ENCODE data around the gene JPT2.
A peak's percentile ranks its signal among the peaks of the same experiment; 100 is the strongest.

The JPT2 gene

GRCh38 chr16:1688807-1689560, 10.9 kb downstream of the JPT2 start:
- H3K27ac ChIP-seq, result peak overlapping the region; percentile 87
- DNase-seq (ENCODE audit: low spot score), result peak; percentile 92
- ChIA-PET CTCF (interaction anchor here (0.6 to 3.7 kb wide), 2 partner anchors 17 to 137 kb away, joined by 4 to 17 read pairs; partner anchors contain the start of genes HAGH and MAPK8IP3), POLR2A (ENCODE audit: low non-redundant PET) (interaction anchor here (0.6 kb wide), 1 partner anchor 281 kb away, joined by 8 read pairs; no protein-coding TSS in a partner anchor)
- no peak for TF ChIP-seq CTCF (conservative IDR thresholded peaks at IDR 0.05; ENCODE audit: low read depth)

- ChIA-PET POLR2A (ENCODE audit: low non-redundant PET) (no interaction called here), CTCF (interaction anchor here (3.7 kb wide), 1 partner anchor 16 kb away, joined by 17 read pairs; the partner anchor contains the start of gene MAPK8IP3)
These were observed 11.8 kb downstream of the JPT2 start for GRCh38 chr16:1689853-1690252.

GRCh38 chr16:1690810-1691209, 12.7 kb downstream of the JPT2 start:
- TF ChIP-seq CTCF (conservative IDR thresholded peaks at IDR 0.05; ENCODE audit: low read depth), result no peak
- DNase-seq (ENCODE audit: low spot score), result no peak
- POLR2A ChIA-PET (ENCODE audit: low non-redundant PET), result interaction anchor here (0.8 to 0.9 kb wide), 2 partner anchors 11 to 15 kb away, joined by 3 to 4 read pairs; partner anchors contain the start of gene MAPK8IP3
- H3K27ac ChIP-seq, result no peak overlapping the region
- CTCF ChIA-PET, result interaction anchor here (0.6 to 3.7 kb wide), 3 partner anchors 15 to 96 kb away, joined by 3 to 17 read pairs (median 5); partner anchors contain the start of gene MAPK8IP3

More at GRCh38 chr16:1689853-1690252, 11.8 kb downstream of the JPT2 start:
- no peak for TF ChIP-seq CTCF (conservative IDR thresholded peaks at IDR 0.05; ENCODE audit: low read depth)
- DNase-seq (ENCODE audit: low spot score), result no peak
- H3K27ac ChIP-seq, result peak overlapping the region; percentile 87

- CTCF ChIA-PET, result interaction anchor here (0.6 to 3.7 kb wide), 3 partner anchors 14 to 95 kb away, joined by 3 to 17 read pairs (median 5); partner anchors contain the start of gene MAPK8IP3
- POLR2A ChIA-PET (ENCODE audit: low non-redundant PET), result interaction anchor here (0.8 to 0.9 kb wide), 2 partner anchors 10 to 15 kb away, joined by 3 to 4 read pairs; partner anchors contain the start of gene MAPK8IP3
- no peak for TF ChIP-seq CTCF (conservative IDR thresholded peaks at IDR 0.05; ENCODE audit: low read depth)
- H3K27ac ChIP-seq, result peak overlapping the region; percentile 96
- DNase-seq (ENCODE audit: low spot score), result peak; percentile 29
These were observed 13.2 kb downstream of the JPT2 start for GRCh38 chr16:1691276-1691675.

- DNase-seq (ENCODE audit: low spot score), result peak; percentile 86
These were observed 13.9 kb downstream of the JPT2 start for GRCh38 chr16:1691956-1692355.

More at GRCh38 chr16:1691956-1692355, 13.9 kb downstream of the JPT2 start:
- H3K27ac ChIP-seq, result peak overlapping the region; percentile 96
- ChIA-PET CTCF (interaction anchor here (0.6 to 3.7 kb wide), 3 partner anchors 14 to 223 kb away, joined by 4 to 17 read pairs (median 5); partner anchors contain the start of gene MAPK8IP3), POLR2A (ENCODE audit: low non-redundant PET) (interaction anchor here (0.6 kb wide), 1 partner anchor 13 kb away, joined by 3 read pairs; no protein-coding TSS in a partner anchor)
- no peak for TF ChIP-seq CTCF (conservative IDR thresholded peaks at IDR 0.05; ENCODE audit: low read depth)
